C4-2B (cell line): ENCODE results near the gene EPN1.

Experiments used
- ZFX ChIP-seq: fragments of 450-650 bp; IDR thresholded peaks from 2 replicates; pipeline ENCODE4 v1.6.1; 2017
- TF ChIP-seq, protein P1 (sequence below): fragments of 450-650 bp; conservative IDR thresholded peaks from 2 replicates; pipeline ENCODE4 v1.5.1; 2017; ENCODE audit warnings: mild to moderate bottlenecking

DNA sequence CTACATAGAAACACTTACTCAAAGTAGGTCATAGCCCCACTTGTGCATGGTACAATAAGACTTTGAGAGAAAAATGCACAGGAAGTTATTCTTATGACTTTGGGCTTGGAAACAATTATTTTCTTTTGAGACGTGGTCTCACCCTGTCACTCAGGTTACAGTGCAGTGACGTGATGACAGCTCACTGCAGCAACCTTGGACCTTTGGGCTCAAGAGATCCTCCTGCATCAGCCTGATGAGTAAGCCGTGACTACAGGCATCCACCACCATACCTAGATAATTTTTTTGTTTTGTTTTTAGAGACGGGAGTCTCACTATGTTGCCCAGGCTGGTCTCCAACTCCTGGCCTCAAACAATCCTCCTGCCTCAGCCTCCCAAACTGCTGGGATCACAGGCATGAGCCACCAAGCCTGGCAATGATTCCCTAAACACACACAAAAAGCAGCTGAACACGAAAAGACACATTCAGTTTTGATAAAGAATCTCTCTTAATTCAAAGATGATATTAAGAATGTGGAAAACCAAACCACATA is 45.3 kb downstream of the EPN1 start:
- TF ChIP-seq, protein P1, sequence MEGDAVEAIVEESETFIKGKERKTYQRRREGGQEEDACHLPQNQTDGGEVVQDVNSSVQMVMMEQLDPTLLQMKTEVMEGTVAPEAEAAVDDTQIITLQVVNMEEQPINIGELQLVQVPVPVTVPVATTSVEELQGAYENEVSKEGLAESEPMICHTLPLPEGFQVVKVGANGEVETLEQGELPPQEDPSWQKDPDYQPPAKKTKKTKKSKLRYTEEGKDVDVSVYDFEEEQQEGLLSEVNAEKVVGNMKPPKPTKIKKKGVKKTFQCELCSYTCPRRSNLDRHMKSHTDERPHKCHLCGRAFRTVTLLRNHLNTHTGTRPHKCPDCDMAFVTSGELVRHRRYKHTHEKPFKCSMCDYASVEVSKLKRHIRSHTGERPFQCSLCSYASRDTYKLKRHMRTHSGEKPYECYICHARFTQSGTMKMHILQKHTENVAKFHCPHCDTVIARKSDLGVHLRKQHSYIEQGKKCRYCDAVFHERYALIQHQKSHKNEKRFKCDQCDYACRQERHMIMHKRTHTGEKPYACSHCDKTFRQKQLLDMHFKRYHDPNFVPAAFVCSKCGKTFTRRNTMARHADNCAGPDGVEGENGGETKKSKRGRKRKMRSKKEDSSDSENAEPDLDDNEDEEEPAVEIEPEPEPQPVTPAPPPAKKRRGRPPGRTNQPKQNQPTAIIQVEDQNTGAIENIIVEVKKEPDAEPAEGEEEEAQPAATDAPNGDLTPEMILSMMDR = no peak
- no peak for TF ChIP-seq ZFX
